ENCODE measurements around the gene TJP2.

- TF ChIP-seq CTCF (IDR thresholded peaks at IDR 0.05) (no peak), EP300 (IDR thresholded peaks at IDR 0.05) (no peak), POLR2A (IDR thresholded peaks at IDR 0.05) (no peak), POLR2AphosphoS5 (IDR thresholded peaks at IDR 0.05) (no peak)
These were observed 21.6 kb downstream of the TJP2 start for GRCh38 chr9:69195668-69196067.

All from suprapubic skin (tissue), 4 donors.